Ovary (tissue), 3 donors: ENCODE results near the gene KCNH8.

Experiments
- CTCF ChIP-seq, 3 donors: fragments of 450-650 bp in 2 of 3; fragments of 200-600 bp in 1 of 3; IDR thresholded peaks; one replicate each; pipeline versions ENCODE4 v1.5.1 to v1.8.0; 2016 to 2022; ENCODE audit warnings: antibody characterized with exemption in 3 of 3, mild to moderate bottlenecking in 1 of 3
- EP300 ChIP-seq: sonication (generic); formaldehyde crosslinking; IDR thresholded peaks from one replicate; pipeline ENCODE4 v1.6.1; 2017; ENCODE audit warnings: antibody characterized with exemption
- POLR2A ChIP-seq: fragments of 450-650 bp; IDR thresholded peaks from one replicate; pipeline ENCODE4 v1.6.1; 2017; ENCODE audit warnings: antibody characterized with exemption, mild to moderate bottlenecking, moderate library complexity
- donor health status: DM: no; HTN: no; CAD: no.

GRCh38 chr3:19392150-19392549 is 243.8 kb downstream of the KCNH8 start:
- TF ChIP-seq CTCF (IDR thresholded peaks at IDR 0.05) (no peak), POLR2A (no peak), EP300 (no peak)
